Motor neuron (in vitro differentiated cells): ENCODE results near the gene YWHAE. TPM values are rescaled to one million over a fixed set of nuclear protein-coding genes. Genes with fewer than 3 reads are reported as not detected.
"Not testable (repeated sequence)": the region's sequence is repeated elsewhere in the genome, so short reads cannot be mapped to it uniquely, and the experiment has no call there.

ENCODE experiments used
- ATAC-seq, 8 experiments: fragments of 200-7000 bp; cut with Tn5 transposase; replicated peaks in 6 of 8; 2 replicates each; pipeline ENCODE4 v1.8.0; 2021; ENCODE audit warnings: mild to moderate bottlenecking in 8 of 8, moderate library complexity in 8 of 8
- H3K27ac ChIP-seq, 2 donors: fragments of 250-450 bp; sonication (Bioruptor Pico); 2 replicates each; pipeline ENCODE4 v1.9.0; 2021; ENCODE audit warnings: antibody characterized with exemption in 2 of 2, mild to moderate bottlenecking in 2 of 2, moderate library complexity in 1 of 2
- H3K4me1 ChIP-seq, 2 donors: fragments of 250-450 bp; sonication (Bioruptor Pico); replicated peaks in 1 of 2; 2 replicates each; pipeline ENCODE4 v1.6.1; 2021; ENCODE audit warnings: antibody characterized with exemption in 2 of 2, mild to moderate bottlenecking in 2 of 2, moderate library complexity in 1 of 2
- H3K4me3 ChIP-seq, 5 donors: fragments of 250-450 bp; sonication (Bioruptor Pico); 2 replicates each; pipeline ENCODE4 v1.9.0; 2021; ENCODE audit warnings: antibody characterized with exemption in 5 of 5, mild to moderate bottlenecking in 5 of 5, moderate library complexity in 4 of 5
- WGBS, 10 experiments: fragments of 450-650 bp; shearing (Covaris generic); methylation state at CpG; one replicate each; pipeline ENCODE4 v1.0.0; 2022; 5-methylcytosine and 5-hydroxymethylcytosine counted together
- in situ Hi-C, 9 experiments: fragments of 400-800 bp; cut with MboI; loops; one replicate each; pipeline ENCODE4 v1.15.0; 2021; ENCODE audit warnings: low sequenced_read_pairs in 9 of 9, low pct_unique_long_range_greater_than_20kb in 2 of 9; ENCODE audit not compliant: unreplicated experiment in 9 of 9
- total RNA-seq, 8 experiments: library from RNA; unstranded; fragments of 300-600 nt; gene quantifications; 2 replicates each; pipeline versions ENCODE4 v1.2.3 to v1.2.4, GENCODE V29; 2022

YWHAE gene
- total RNA-seq, 8 experiments from 2014 or later = 240 to 720 (median 456) TPM

GRCh38 chr17:1362065-1362848, 37.8 kb downstream of the YWHAE start:
- Histone ChIP-seq H3K27ac (no peak overlapping the region), H3K4me3 (no peak overlapping the region), H3K4me1 (peaks cover 3 to 8% of the 10 kb centered on the region in 2 donors)
- 20 to 93% (median 74%) methylated on average over 3 to 10 of the region's 10 CpGs for WGBS, 10 experiments
- in situ Hi-C loops = no loop called here
- peak in 4 of 8 experiments; percentile 34 to 67 (median 50) for ATAC-seq

GRCh38 chr17:1360975-1361374, 39.0 kb downstream of the YWHAE start:
- in situ Hi-C loops = no loop called here
- no peak overlapping the region for H3K4me3 ChIP-seq
- WGBS, 10 experiments = 67 to 98% (median 86%) methylated on average over 4 to 12 of the region's 12 CpGs
- peaks cover 3 to 8% of the 10 kb centered on the region in 2 donors for H3K4me1 ChIP-seq
- H3K27ac ChIP-seq = no peak overlapping the region
- no peak for ATAC-seq

DNA sequence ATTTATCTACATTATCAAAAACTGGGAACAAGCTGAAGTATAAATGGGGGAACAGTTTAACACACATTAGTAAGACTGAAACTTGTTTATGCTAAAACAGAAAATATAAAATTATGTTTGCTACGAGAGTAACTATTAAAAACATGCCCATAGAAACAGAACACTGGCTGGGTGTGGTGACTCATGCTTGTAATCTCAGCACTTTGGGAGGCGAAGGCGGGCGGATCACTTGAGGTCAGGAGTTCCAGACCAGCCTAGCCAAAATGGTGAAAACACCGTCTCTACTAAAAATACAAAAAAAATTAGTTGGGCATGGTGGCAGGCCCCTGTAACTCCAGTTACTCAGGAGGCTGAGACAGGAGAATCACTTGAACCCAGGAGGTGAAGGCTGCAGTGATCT, 39.7 kb downstream of the YWHAE start:
- in situ Hi-C loops, H3K4me3 ChIP-seq, H3K4me1 ChIP-seq, H3K27ac ChIP-seq: not testable (repeated sequence)
- WGBS, 10 experiments = 0 to 100% (median 80%) methylated on average over 1 to 5 of the region's 5 CpGs; no CpG with 5 or more reads in 1 of the 10 experiments
- peak in 3 of 8 experiments; percentile 41 to 83 (median 76) for ATAC-seq

DNA sequence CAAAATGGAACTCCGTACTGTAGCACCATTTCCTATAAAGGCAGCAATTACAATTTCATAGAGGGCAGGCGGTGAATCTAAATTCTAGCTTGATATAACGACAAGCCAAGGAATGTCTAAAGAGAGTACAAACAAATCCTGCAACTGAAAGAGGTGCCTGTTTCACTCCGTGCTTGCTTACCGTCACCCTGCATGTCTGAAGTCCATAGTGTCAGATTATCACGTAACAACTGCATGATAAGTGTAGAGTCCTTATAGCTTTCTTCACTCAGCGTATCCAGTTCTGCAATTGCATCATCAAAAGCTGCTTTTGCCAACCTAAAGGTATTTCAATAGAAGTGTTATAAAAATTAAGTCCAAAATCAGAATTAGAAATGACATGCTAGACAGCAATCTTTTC, 46.0 kb downstream of the YWHAE start:
- in situ Hi-C loops = no loop called here
- ATAC-seq = no peak
- 50 to 100% (median 93%) methylated on average over 2 to 7 of the region's 7 CpGs for WGBS, 10 experiments
- no peak overlapping the region for H3K4me3 ChIP-seq
- no peaks in the 10 kb centered on the region for H3K4me1 ChIP-seq
- H3K27ac ChIP-seq = no peak overlapping the region

GRCh38 chr17:1352530-1352929, 47.5 kb downstream of the YWHAE start:
- H3K27ac ChIP-seq, H3K4me1 ChIP-seq, H3K4me3 ChIP-seq, ATAC-seq, in situ Hi-C loops: not testable (repeated sequence)
- 79 to 100% (median 93%) methylated on average over 1 to 11 of the region's 16 CpGs; no CpG with 5 or more reads in 1 of the 10 experiments for WGBS, 10 experiments

GRCh38 chr17:1351971-1352370, 48.1 kb downstream of the YWHAE start:
- H3K27ac ChIP-seq = no peak overlapping the region
- peak in 1 of 8 experiments; percentile 34 for ATAC-seq
- no peak overlapping the region for H3K4me3 ChIP-seq
- 40 to 100% (median 88%) methylated on average over 2 to 3 of the region's 3 CpGs; no CpG with 5 or more reads in 2 of the 10 experiments for WGBS, 10 experiments
- no peaks in the 10 kb centered on the region for H3K4me1 ChIP-seq
- in situ Hi-C loops = no loop called here

- Histone ChIP-seq H3K27ac (no peak overlapping the region), H3K4me3 (no peak overlapping the region), H3K4me1 (no peaks in the 10 kb centered on the region)
- in situ Hi-C loops = no loop called here
- WGBS, 10 experiments = 97 to 100% (median 100%) methylated on average over 1 to 5 of the region's 5 CpGs; no CpG with 5 or more reads in 4 of the 10 experiments
- no peak for ATAC-seq
These were observed 48.7 kb downstream of the YWHAE start for GRCh38 chr17:1351275-1351674.

DNA sequence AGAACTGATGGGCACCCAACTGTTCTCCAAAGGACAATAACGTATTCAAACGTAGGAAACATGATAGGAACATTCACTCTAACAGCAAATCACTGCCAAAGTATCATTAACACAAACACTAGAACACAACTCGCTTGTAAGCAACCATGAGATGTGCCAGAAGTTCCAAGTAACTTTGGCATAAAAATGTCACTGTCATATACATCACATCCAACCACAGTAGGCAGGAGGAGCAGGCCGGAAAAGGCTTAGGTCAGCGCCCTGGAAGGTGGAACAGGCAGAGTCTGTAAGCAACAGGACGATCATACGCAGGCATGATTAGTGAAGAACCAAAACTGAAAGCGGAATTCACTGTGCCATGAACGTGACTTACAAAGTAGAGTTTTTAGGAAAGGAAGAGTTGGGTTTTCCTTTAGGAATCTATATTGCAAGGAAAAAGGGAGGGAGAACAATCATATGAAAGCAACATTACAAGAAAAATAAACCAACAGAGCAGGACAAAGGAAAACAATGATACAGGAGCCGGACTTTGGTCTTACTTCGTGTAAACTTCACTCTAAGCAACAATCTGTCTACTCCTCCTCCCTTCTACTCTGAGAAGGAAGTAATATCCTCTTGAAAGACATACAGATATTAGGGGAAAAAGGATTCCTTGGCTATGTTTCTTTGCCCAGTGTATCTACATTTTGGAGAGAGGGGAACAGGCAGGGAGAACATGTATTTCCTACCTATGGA, 52.3 kb downstream of the YWHAE start:
- Histone ChIP-seq H3K27ac (no peak overlapping the region), H3K4me3 (no peak overlapping the region), H3K4me1 (no peaks in the 10 kb centered on the region)
- 15 to 96% (median 92%) methylated on average over 3 to 11 of the region's 11 CpGs for WGBS, 10 experiments
- in situ Hi-C loops = no loop called here
- peak in 3 of 8 experiments; percentile 24 to 91 (median 64) for ATAC-seq

DNA sequence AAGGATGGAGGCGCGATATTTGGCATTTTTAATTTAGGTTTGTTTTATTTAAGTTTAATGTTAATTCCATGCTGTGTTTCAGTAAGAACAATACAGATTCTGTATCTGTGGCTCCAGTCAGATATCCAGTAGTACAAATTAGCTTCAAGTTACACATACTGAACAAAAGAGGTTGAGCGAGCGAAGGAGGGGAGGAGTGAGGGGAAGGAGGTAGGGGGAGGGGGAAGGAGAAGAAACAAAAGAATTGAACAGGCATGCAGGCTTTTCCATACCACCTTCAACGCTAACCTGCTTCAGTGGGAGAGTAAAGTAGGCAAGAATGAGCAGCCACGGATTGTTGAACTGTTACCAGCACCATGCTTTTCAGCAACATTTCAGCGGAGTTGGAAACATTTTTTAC, 55.5 kb downstream of the YWHAE start:
- in situ Hi-C loops = no loop called here
- 69 to 100% (median 92%) methylated on average over 1 to 5 of the region's 7 CpGs; no CpG with 5 or more reads in 3 of the 10 experiments for WGBS, 10 experiments
- ATAC-seq = no peak
- H3K27ac ChIP-seq = no peak overlapping the region
- H3K4me1 ChIP-seq = no peaks in the 10 kb centered on the region
- H3K4me3 ChIP-seq = no peak overlapping the region

DNA sequence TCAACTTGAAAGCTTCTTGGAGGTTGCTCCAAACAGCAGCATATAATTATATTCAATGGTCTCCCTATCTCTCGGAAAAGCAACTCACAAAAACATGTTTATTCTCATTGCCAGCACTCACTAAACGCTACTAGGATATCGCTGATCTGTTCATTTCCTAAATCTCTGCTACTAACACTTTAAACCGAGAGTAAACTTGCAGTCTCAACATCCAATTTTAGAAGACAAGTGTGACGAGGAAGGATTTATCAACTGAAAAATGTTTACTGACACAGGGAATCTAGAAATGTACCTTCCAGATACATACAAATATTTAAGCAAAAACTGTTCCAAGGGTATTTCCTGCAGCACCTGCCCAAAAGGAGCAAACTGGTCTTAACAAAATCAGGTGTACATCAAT, 56.5 kb downstream of the YWHAE start:
- no peak overlapping the region for H3K27ac ChIP-seq
- no peak overlapping the region for H3K4me3 ChIP-seq
- no peaks in the 10 kb centered on the region for H3K4me1 ChIP-seq
- ATAC-seq = no peak
- WGBS, 10 experiments = 93 to 100% (median 94%) methylated on average over 2 to 5 of the region's 5 CpGs; no CpG with 5 or more reads in 3 of the 10 experiments
- in situ Hi-C loops = no loop called here

DNA sequence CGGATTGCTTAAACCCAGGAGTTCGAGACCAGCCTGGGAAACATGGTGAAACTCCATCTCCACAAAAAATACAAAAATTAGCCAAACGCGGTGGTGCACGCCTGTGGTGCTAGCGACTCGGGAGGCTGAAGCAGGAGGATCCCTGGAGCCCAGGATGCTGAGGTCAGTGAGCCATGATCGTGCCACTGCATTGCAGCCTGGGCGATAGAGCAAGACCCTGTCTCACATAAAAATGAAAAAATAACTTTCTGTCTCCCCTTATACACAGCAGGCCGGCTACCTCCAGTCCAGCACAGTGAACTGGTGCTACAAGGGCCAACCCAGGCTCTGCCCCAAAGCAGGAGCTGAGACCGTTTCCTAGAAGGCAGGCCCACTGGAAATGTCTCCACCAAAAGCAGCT, 59.7 kb downstream of the YWHAE start:
- 83 to 100% (median 91%) methylated on average over 1 to 10 of the region's 11 CpGs; no CpG with 5 or more reads in 3 of the 10 experiments for WGBS, 10 experiments
- Histone ChIP-seq H3K27ac (no peak overlapping the region), H3K4me1 (no peaks in the 10 kb centered on the region), H3K4me3 (no peak overlapping the region)
- in situ Hi-C loops = no loop called here
- no peak for ATAC-seq

DNA sequence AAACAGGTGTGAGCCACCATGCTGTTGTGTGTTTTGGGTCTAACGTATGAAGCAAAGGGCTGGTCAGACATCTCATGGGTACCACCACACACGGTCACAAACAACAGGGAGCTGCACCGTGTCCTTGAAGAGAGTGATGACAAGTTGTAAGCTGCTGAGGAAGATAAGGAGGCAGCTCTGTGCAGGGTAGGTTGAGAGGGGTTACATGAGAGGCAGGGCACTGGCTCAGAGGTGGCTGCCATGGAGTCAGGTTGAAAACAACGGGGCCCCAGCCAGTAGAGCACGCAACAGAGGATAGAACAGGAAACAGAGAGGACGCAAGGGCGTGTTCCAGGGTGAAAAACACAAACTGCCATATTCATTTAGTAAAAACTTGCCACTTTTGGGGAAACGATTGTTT, 68.3 kb downstream of the YWHAE start:
- WGBS, 10 experiments = 50 to 98% (median 78%) methylated on average over 1 to 8 of the region's 8 CpGs; no CpG with 5 or more reads in 2 of the 10 experiments
- Histone ChIP-seq H3K27ac (no peak overlapping the region), H3K4me1 (no peaks in the 10 kb centered on the region), H3K4me3 (no peak overlapping the region)
- in situ Hi-C loops = no loop called here
- ATAC-seq = no peak

DNA sequence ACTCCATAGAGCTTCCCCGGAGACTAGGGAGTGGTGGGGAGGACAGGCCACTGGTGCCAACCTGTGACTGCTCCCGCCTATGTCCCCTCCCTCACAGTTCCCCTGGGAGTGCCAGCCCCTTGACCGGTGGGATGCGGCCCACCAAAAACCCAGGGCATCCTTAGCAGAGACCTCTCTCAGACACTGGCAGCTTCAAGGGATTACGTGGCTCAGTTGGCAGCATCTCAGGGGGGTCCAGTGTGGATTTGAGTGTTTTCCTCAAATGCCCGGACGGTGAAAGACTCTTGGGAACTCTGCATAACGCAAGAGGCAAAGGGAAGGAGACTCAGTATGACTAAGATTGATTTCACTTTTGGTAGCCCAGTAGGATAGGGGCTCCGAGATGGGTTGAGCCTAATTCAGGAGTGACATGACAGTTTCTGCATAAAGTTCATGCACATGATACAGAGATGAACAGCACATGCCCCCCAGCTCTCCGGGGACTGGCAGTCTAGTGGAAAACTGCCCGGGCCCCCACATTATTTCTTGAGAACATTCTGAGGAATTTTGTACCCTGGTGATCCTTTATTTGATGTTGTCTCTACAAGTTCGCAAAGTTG, 70.2 kb downstream of the YWHAE start:
- peak in 1 of 8 experiments; percentile 9 for ATAC-seq
- 20 to 92% (median 80%) methylated on average over 1 to 6 of the region's 12 CpGs; no CpG with 5 or more reads in 2 of the 10 experiments for WGBS, 10 experiments
- in situ Hi-C loops = loop anchor here in 1 of 9 experiments (10.0 kb wide), 1 partner anchor 55 kb away; the partner anchor contains the start of genes BHLHA9 and TRARG1
- H3K4me3 ChIP-seq = no peak overlapping the region
- H3K4me1 ChIP-seq = no peaks in the 10 kb centered on the region
- H3K27ac ChIP-seq = no peak overlapping the region
